A673 (cell line): ENCODE results near the gene VAMP7. TPM values are rescaled to one million over a fixed set of nuclear protein-coding genes. Genes with fewer than 3 reads are reported as not detected.
"Not testable (repeated sequence)": the region's sequence is repeated elsewhere in the genome, so short reads cannot be mapped to it uniquely, and the experiment has no call there.

Experiments
- BruUV-seq: library from RNA; stranded (reverse); fragments of 400-500 nt; replicated peaks from 2 replicates; lab custom pipeline; 2021; lab: Mats Ljungman, UMichigan
- CTCF ChIA-PET: fragments of 300-600 bp; sonication (Branson Sonifier 250); formaldehyde crosslinking; loops from one replicate; lab custom pipeline; 2022; ENCODE audit warnings: antibody characterized with exemption; lab: Charles Lee
- POLR2A ChIA-PET: fragments of 300-600 bp; sonication (Branson Sonifier 250); formaldehyde crosslinking; loops from one replicate; lab custom pipeline; 2022; ENCODE audit warnings: antibody characterized with exemption; ENCODE audit not compliant: low non-redundant PET; lab: Charles Lee
- DNase-seq: peaks from one replicate; pipeline ENCODE4 v3.0.0-alpha.2; 2015; ENCODE audit warnings: low spot score
- H3K27ac ChIP-seq: fragments of 200-600 bp; sonication (generic); 2 replicates; pipeline ENCODE4 v1.5.1; 2016; ENCODE audit warnings: mixed run types, low read depth, mild to moderate bottlenecking, mixed read lengths, antibody characterized with exemption, low read length; ENCODE audit not compliant: poor library complexity, severe bottlenecking
- H3K27me3 ChIP-seq: fragments of 200-600 bp; sonication (generic); replicated peaks from 2 replicates; pipeline ENCODE4 v1.6.1; 2017; ENCODE audit warnings: mixed run types, low read depth, mild to moderate bottlenecking, mixed read lengths, antibody characterized with exemption, low read length; ENCODE audit not compliant: insufficient read depth, poor library complexity
- H3K36me3 ChIP-seq: fragments of 200-600 bp; sonication (generic); 2 replicates; pipeline ENCODE4 v1.6.1; 2016; ENCODE audit warnings: mixed run types, mild to moderate bottlenecking, mixed read lengths, antibody characterized with exemption, low read length; ENCODE audit not compliant: insufficient read depth, poor library complexity, severe bottlenecking
- H3K4me1 ChIP-seq: fragments of 200-600 bp; sonication (generic); 2 replicates; pipeline ENCODE4 v1.6.1; 2017; ENCODE audit warnings: mixed run types, mild to moderate bottlenecking, mixed read lengths, antibody characterized with exemption, low read length; ENCODE audit not compliant: insufficient read depth, poor library complexity, severe bottlenecking
- H3K4me3 ChIP-seq: fragments of 200-600 bp; sonication (generic); 2 replicates; pipeline ENCODE4 v1.5.1; 2016; ENCODE audit warnings: low read depth, mixed run types, mild to moderate bottlenecking, mixed read lengths, low read length; ENCODE audit not compliant: poor library complexity, severe bottlenecking
- H3K9me3 ChIP-seq: fragments of 200-600 bp; sonication (generic); 2 replicates; pipeline ENCODE4 v1.6.1; 2016; ENCODE audit warnings: mixed run types, low read depth, mild to moderate bottlenecking, mixed read lengths, antibody characterized with exemption, low read length; ENCODE audit not compliant: poor library complexity, severe bottlenecking
- EZH2 ChIP-seq: fragments of 200-600 bp; sonication (generic); IDR thresholded peaks from 2 replicates; pipeline ENCODE4 v1.6.1; 2017; ENCODE audit warnings: borderline replicate concordance, low read depth, mild to moderate bottlenecking, mixed read lengths, antibody characterized with exemption, low read length; ENCODE audit not compliant: poor library complexity, severe bottlenecking
- intact Hi-C: fragments of 100-400 bp; cut with micrococcal nuclease; formaldehyde crosslinking; loops from one replicate; pipeline ENCODE4 v1.10.0; 2022; ENCODE audit not compliant: unreplicated experiment
- total RNA-seq: library from RNA; stranded (reverse); gene quantifications from 2 replicates; pipeline ENCODE4 v1.2.3, GENCODE V29; 2021
- TF ChIP-seq, protein P1 (sequence below): fragments of 300-800, 200-600 bp; sonication (generic); conservative IDR thresholded peaks from 2 replicates; pipeline ENCODE4 v1.5.1; 2017; ENCODE audit warnings: low read depth, mild to moderate bottlenecking, antibody characterized with exemption, low read length, moderate library complexity, mixed read lengths

Gene VAMP7
- total RNA-seq, 1 experiment from 2014 or later, result 25.1 TPM

DNA sequence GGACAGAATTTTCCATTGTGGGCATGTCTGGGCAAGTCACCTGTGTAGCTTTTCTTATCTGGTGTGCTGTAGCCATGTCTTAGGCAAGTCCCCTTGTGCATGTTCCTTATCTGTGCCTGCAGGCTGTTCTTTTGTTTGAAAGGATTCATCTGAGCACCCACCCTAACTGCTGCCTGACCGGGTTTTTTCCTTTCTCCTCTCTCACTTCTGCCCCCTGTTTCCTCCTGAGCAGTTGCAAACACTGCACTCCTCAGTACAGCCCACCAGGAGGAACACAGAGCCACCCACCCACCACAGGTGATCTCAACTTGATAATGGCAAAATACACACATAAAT is 87.1 kb downstream of the VAMP7 start:
- Histone ChIP-seq H3K27ac (no peak overlapping the region), H3K27me3 (no peaks in the 10 kb centered on the region), H3K36me3 (no peaks in the 10 kb centered on the region), H3K9me3 (no peaks in the 10 kb centered on the region), H3K4me1 (no peaks in the 10 kb centered on the region), H3K4me3 (no peak overlapping the region)
- ChIA-PET CTCF (no interaction called here), POLR2A (no interaction called here)
- no TSS peak for BruUV-seq
- intact Hi-C loops, result no loop called here
- no peak for DNase-seq
- no peak for TF ChIP-seq EZH2
- TF ChIP-seq, protein P1, sequence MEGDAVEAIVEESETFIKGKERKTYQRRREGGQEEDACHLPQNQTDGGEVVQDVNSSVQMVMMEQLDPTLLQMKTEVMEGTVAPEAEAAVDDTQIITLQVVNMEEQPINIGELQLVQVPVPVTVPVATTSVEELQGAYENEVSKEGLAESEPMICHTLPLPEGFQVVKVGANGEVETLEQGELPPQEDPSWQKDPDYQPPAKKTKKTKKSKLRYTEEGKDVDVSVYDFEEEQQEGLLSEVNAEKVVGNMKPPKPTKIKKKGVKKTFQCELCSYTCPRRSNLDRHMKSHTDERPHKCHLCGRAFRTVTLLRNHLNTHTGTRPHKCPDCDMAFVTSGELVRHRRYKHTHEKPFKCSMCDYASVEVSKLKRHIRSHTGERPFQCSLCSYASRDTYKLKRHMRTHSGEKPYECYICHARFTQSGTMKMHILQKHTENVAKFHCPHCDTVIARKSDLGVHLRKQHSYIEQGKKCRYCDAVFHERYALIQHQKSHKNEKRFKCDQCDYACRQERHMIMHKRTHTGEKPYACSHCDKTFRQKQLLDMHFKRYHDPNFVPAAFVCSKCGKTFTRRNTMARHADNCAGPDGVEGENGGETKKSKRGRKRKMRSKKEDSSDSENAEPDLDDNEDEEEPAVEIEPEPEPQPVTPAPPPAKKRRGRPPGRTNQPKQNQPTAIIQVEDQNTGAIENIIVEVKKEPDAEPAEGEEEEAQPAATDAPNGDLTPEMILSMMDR, result no peak

DNA sequence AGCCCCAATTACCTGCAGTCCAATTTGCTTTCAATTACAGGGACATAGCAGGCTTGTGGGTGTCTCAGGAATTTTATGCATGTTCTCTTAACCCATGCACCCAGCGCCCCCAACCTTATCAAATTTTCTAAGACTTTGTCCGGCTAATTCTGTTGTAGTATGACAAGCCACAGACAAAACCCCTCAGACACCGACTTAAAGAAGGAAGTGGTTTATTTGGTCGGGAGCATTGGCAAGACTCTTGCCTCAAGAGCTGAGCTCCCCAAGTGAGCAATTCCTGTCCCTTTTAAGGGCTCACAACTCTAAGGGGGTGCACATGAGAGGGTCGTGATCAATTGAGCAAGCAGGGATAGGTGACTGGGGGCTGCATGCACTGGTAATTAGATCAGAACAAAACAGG is 87.6 kb downstream of the VAMP7 start:
- no peak for TF ChIP-seq EZH2
- TF ChIP-seq, protein P1, result no peak
- H3K36me3 ChIP-seq, result no peaks in the 10 kb centered on the region
- DNase-seq, result no peak
- BruUV-seq, result no TSS peak
- no peak overlapping the region for H3K27ac ChIP-seq
- no peaks in the 10 kb centered on the region for H3K27me3 ChIP-seq
- ChIA-PET CTCF (no interaction called here), POLR2A (no interaction called here)
- intact Hi-C loops, result no loop called here
- no peaks in the 10 kb centered on the region for H3K4me1 ChIP-seq
- no peaks in the 10 kb centered on the region for H3K9me3 ChIP-seq
- no peak overlapping the region for H3K4me3 ChIP-seq

DNA sequence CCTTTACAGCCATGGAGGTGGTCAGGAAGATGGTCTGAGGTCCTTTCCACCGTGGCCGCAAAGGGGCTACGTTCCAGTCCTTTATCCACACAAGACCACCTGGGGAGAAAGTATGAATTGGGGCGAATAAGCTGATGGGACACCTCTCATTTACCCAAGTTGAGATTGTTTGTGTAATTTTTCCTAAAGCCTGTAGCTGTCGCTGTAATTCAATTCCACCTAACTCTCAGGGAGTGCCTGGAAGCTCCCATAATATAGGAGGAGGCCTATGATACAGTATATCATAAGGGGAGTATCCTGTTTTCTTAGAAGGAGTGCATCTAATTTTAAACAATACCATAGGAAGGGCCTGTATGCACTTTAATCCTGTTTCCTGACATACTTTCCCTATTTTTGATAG is 90.5 kb downstream of the VAMP7 start:
- intact Hi-C loops, H3K27me3 ChIP-seq, H3K4me1 ChIP-seq, POLR2A ChIA-PET, CTCF ChIA-PET, H3K36me3 ChIP-seq, H3K4me3 ChIP-seq, H3K9me3 ChIP-seq, H3K27ac ChIP-seq, BruUV-seq: not testable (repeated sequence)
- TF ChIP-seq, protein P1, result peak; percentile 41
- peak; percentile 7 for DNase-seq

DNA sequence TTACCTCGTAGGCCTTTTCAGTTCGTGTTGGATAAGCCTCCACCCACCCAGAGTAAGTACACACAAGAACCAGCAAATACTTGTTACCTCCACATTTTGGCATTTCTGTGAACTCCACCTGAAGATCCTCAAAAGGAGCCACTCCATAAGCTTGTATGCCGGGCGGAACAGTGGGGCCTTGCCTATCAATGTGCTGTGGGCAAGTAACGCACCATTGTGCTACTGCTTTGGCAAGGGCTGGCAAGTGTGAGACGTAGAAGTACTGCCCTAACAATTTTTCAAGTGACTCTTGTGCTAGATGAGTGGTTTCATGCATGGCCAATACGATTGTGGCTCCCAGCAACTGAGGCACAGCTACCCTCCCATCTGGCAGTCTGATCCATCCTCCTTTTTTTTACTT is 91.1 kb downstream of the VAMP7 start:
- CTCF ChIA-PET, H3K4me1 ChIP-seq, POLR2A ChIA-PET, DNase-seq, H3K9me3 ChIP-seq, H3K36me3 ChIP-seq, BruUV-seq, H3K27ac ChIP-seq, intact Hi-C loops, H3K4me3 ChIP-seq, H3K27me3 ChIP-seq: not testable (repeated sequence)
